ENCODE measurements around the gene NUDT19.
"Not testable (repeated sequence)": the region's sequence is repeated elsewhere in the genome, so short reads cannot be mapped to it uniquely, and the experiment has no call there.

NUDT19 gene

DNA sequence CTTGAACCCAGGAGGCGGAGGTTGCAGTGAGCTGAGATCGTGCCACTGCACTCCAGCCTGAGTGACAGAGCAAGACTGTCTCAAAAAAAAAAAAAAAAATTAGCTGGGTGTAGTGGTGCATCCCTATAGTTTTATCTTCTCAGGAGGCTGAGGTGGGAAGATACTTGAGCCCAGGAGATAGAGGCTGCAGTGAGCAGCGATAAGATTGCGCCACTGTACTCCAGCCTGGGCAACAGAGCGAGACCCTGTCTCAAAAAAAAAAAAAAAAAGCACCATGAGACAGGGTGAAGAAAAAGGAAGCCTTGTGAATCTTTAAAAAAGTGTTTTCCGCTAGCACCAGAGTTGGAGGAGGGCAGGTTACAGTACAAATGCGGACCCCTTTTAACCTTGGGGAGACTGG is 24.6 kb downstream of the NUDT19 start:
- FAIRE-seq, result not testable (repeated sequence)

DNA sequence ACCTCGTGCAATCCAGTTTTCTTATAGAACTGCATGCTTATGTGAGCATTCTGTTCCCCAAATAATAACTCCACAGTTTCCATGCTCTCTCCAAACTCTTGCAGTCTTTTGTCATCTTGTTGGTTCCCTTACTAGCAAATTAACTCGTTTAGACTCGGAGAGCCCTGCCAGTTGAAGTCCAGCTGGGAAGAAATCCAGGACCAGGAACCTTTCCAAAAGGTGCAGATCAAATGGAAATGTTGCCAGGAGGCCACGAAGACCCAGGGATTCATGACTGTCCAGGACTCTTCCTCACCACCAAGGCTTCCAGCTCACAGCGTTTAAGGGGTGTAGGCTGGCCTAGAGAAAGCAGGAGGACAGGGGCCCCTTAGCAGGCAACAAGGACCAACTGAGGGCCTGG is 25.9 kb downstream of the NUDT19 start:
- FAIRE-seq, result no peak

DNA sequence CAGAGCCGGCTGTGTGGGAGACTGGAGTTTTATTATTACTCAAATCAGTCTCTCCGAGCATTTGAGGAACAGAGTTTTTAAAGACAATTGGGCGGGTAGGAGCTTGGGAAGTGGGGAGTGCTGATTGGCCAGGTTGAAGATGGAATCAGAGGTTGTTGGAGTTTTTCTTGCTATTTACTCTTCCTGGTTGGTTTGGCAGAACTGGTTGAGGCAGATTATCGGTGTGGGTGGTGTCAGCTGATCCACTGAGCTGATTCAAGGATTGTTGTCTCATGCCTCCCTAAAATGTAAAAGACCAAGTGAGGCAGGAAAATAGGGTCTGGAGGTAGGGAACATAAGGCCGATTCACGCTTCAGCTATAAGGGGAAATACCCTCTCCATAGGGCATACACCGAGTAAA is 26.7 kb downstream of the NUDT19 start:
- FAIRE-seq, result no peak

DNA sequence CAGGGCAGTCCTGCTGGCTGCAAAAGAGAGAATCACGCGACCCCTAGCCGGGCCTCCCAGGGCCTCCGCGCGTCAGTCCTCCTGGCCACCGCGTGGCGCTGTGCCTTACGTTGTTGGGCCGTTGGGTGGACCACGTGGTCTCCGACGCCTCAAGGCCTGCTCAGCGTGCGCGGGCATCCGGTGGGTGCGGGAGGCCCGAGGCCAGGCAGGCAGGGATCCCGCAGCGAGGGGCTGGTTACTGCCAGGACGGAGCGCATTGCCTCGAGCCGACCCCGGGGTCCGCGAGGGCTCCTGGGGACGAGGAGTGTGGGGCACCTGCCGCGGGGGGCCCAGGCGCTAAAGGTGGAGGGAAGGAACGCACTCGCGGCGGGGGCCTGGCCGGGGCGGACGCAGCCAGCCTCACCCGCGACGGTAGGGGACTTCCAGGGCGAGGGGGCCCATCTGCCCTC is 28.0 kb downstream of the NUDT19 start, which contains the start of gene TDRD12:
TDRD12 (plus strand) TSS at position 157 of the 449 bp plus-strand sequence. CDS start 306 bp downstream, outside the sequence.
- no peak for FAIRE-seq

DNA sequence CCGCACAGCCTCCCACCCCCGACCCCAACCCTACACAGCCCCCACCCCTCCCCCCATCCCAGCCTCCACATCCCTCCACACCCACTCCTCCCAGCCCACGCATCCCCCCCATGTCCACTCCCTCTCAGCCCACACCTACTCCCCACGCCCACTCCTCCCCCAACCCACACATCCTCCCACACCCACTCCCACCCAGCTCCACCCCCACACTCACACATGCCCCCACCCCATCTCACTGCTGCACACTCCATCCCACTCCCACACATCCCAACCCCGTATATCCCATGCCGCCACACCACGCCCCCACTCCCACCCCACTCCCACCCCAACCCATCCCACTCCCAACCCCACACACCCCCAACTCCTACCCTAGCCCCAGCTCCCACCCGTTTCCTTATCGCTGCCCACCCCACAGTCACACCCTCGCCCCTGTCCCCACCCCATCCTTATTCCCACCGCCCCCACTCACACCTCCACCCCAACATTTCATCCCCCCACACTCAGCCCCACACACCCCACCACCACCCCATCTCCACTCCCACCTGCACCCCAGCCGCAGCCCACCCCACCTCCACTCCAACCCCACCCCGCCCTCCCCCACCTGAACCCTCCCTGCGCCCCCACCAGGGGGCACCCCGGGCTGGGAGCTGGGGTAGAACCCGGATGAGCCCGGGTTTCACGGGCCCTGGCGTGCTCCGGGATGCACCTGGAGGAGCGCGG is 28.8 kb downstream of the NUDT19 start:
- FAIRE-seq, result no peak

DNA sequence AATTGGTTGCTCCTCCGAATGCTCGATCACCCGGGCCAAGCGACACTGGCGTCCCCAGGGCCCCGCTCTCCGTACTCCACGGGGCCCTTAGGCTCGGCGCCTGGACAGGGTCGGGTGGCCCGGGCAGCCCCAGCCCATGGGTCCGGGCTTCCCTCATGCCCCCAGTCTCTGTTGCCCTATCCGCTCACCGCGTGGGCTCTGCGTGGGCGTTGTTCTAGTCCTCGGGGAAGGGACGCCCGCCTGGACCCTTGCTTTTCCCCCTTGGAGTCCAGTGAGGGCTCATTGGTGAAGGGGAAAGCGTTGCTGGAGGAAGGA is 29.3 kb downstream of the NUDT19 start:
- no peak for FAIRE-seq

DNA sequence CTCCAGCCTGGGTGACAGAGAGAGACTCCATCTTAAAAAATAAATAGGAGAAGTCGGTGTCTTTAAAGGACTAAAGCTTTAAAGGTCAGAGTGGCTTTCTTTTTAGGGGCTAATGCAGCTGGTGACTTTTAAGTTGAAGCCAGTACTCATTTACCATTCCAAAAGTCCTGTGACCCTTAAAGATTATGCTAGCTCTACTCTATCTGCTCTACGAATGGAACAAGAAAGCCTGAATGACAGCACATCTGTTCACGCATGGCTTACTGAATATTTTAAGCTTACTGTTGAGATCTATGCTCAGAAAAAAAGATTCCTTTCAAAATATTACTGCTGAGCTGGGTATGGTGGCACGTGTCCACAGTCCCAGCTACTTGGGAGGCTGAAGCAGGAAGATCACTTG is 44.3 kb downstream of the NUDT19 start:
- no peak for FAIRE-seq

DNA sequence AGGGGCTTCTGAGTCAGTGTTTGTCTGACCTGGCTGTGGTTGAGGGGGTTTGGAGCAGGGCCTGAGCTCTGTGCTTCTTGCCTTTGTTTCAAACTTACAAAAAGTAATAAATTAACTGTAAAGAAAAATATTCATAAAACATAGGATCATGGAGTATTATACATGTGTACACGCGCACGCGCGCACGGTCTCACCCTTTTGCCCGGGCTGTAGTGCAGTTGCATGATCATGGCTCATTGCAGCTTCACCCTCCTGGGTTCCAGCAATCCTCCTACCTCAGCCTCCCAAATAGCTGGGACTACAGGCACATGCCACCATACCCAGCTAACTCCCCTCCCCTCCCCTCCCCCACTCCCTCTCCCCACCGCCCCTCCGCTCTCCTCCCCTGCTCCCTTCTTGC is 51.4 kb downstream of the NUDT19 start:
- FAIRE-seq, result no peak

DNA sequence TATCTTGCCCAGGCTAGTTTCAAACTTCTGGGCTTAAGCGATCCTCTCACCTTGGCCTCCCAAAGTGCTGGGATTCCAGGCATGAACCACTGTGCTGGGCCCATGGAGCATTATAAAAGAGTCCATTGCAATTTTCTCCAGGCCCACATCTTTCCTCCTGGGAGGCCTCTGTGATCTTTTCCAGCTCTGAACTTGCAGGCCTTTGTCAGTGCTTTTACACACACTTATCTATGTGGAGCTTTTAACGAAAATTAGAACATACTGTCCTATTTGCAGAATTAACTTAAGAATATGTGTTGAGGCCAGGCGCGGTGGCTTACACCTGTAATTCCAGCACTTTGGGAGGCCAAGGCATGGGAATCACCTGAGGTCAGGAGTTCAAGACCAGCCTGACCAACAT is 51.8 kb downstream of the NUDT19 start:
- no peak for FAIRE-seq

DNA sequence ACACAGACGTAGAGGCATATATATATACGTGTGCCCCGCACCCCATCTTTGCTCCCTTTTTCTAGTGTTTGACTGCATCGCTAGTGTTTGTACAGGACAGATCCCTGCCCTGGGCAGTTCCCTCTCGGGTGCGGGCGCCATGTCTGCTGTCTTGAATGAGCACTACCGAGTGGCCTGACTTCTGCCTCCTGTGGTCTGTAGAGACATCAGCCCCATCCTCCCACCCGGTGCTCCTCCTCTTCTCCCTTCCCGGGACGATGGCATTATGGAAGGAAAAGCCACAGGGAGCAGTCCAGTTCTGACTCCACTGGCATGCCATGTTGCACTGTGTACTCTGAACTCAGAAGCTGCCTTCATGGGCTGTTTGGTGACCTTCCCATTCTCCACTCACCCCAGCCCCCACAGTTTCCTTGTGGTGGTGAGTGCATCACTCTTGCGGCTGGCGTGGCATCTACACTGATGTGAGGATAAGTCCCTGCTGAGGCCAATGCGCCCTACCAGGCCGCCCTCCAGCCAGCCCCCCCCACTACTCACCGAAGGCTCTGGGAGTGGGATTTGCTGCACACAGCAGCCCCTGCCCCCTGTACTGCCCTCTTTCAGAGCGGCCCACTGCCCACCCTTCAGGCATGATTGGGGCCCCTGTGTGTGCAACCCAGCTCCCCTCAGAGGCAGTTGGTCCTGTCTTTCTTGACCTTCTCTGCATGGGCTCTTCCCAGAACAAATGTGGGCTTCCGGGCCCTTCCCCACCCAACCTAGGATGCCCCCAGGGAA is 53.1 kb downstream of the NUDT19 start:
- FAIRE-seq, result no peak

DNA sequence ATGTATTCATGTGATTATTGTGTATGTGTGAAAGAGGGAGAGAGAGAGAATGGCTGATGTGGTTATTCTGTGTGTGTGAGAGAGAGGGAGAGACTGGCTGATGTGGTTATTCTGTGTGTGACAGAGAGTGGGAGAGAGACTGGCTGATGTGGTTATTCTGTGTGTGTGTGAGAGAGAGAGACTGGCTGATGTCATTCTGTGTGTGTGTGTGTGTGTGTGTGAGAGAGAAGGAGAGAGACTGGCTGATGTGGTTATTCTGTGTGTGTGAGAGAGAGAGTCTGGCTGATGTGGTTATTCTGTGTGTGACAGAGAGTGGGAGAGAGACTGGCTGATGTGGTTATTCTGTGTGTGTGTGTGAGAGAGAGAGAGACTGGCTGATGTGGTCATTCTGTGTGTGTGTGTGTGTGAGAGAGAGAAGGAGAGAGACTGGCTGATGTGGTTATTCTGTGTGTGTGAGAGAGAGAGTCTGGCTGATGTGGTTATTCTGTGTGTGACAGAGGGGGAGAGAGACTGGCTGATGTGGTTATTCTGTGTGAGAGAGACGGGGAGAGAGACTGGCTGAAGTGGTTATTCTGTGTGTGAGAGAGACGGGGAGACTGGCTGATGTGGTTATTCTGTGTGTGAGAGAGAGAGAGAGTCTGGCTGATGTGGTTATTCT is 54.1 kb downstream of the NUDT19 start:
- FAIRE-seq, result not testable (repeated sequence)

DNA sequence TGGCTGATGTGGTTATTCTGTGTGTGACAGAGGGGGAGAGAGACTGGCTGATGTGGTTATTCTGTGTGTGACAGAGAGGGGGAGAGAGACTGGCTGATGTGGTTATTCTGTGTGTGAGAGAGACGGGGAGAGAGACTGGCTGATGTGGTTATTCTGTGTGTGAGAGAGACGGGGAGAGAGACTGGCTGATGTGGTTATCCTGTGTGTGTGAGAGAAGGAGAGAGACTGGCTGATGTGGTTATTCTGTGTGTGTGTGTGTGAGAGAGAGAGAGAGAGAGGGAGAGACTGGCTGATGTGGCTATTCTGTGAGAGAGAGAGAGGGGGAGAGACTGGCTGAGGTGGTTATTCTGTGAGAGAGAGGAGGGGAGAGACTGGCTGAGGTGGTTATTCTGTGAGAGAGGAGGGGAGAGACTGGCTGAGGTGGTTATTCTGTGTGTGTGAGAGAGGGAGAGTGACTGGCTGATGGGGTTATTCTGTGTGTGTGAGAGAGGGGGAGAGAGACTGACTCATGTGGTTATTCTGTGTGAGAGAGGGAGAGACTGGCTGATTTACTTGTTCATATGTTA is 55.1 kb downstream of the NUDT19 start:
- FAIRE-seq, result not testable (repeated sequence)

DNA sequence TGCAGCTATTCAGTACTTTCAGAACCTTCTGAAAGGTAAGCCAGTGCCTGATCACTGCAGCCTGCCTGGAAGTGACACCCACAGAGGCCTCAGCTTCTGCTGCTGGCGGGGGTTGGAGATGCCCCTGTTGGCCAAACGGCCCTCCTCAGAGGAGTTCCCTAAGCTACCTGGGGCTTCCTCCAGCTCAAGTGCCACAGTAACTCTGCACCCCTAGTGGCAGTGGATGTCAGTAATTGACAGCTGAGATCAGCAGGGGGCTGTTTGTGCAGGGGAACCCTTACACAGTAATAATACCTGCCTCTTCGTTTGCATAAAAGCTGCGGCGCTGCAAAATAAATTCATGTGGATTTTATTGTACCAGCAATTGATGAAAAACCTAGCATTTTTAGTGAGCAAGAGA is 56.9 kb downstream of the NUDT19 start:
- no peak for FAIRE-seq

DNA sequence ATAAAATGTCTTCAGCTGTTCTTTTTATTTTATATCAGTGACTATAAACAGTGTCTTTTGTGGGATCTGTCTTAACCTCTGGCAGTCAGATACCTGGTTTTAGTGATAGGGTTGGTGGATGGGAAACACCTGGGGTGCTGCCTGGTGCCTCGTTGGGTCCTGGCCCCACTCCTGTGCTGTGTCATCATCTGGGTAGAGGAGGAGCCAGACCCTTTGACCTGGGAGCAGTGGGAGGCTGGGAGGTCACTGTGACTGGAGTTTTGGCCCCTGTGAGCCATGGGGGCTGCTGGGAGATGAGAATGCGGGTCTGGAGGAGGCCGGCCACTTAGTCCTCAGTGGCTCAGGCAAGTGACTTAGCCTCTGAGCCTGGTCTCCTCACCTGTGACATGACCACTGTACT is 57.3 kb downstream of the NUDT19 start:
- no peak for FAIRE-seq

DNA sequence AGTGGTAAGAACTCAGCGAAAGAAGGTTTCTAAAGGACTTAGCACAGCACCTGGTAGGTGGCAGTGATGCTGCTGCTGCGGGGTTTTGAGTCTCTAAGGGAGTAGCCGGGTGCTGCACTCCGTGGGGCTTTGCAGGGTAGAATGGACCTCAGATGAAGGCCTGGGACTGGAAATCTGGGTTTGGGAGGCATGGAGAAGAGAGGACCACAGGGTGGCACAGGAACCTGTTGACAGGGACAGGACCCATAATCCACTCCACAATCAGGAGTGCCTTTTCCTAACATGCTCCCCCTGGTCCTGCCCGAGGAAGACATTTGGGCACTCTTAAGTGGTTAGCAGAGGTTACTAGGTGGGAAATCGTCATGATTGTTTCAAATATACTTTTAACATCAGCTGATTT is 57.7 kb downstream of the NUDT19 start:
- no peak for FAIRE-seq

DNA sequence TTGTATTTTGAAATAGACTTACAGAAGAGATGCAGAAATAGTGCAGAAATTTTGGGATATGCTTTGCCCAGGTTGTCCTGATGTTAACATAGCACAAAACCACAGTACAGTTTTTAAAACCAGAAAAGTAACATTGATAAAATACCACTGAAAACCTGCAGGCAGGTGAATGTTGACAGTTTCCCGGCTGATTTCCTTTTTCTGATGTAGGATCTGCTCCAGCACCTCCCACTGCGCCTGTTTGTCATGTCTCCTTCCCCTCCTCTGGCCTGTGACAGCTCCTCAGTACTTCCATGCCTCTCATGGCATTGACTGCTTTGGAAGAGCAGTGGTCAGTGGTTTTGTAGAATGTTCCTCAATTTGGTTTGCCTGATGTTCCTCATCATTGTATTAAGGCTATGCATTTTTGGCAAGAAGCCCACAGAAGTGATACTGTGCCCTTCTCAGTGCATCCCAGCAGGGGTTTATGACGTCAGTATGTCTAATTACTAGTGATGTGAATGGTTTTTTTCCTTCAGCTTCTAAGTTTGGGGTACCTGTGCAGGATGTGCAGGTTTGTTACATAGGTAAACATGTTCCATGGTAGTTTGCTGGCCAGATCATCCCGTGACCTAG is 58.9 kb downstream of the NUDT19 start:
- FAIRE-seq, result no peak

DNA sequence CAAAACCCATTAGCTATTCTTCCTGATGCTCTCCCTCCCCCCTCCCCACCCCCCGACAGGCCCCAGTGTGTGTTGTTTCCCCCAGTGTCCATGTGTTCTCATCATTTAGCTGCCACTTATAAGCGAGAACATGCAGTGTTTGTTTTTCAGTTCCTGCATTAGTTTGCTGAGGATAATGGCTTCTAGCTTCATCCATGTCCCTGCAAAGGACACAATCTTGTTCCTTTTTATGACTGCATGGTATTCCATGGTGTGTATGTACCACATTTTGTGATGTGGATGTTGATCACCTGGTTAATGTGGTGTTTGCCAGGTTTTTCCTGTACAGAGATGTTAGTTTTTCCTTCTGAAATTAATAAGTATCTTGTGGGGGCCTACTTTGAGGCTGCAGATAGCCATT is 59.4 kb downstream of the NUDT19 start:
- no peak for FAIRE-seq

DNA sequence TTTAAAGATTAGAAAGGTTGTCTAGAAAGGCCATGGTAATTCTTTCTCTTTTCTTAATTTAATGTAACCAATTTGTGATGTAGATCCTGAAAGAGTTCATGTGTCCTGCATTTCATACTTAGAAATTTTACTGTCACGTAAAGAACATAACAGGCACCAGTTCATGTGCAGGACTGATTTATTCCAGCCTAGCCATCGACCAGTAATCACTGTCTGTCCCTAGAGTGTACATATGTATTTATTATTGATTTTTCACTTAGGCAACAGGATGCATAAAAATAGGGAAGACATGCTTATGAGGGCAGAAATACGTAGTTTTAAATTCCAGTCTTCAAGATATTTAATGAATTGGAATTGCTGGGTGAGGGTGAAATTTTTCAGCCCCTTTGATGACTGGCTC is 65.6 kb downstream of the NUDT19 start:
- FAIRE-seq, result no peak

Measured in islet of Langerhans (tissue), 1 donor.